Keratinocyte (primary cell): ENCODE data around the gene PLPP3. TPM values are rescaled to one million over a fixed set of nuclear protein-coding genes. Genes with fewer than 3 reads are reported as not detected.

Experiments
- DNase-seq: peaks from one replicate; pipeline ENCODE4 v3.0.0-alpha.2; 2011; ENCODE audit warnings: low read depth, missing footprints, low spot score
- FAIRE-seq: peaks from 2 replicates; lab custom pipeline; 2011; peaks lifted over from hg19 to GRCh38; lab: Jason Lieb, UNC
- H2AFZ ChIP-seq: 2 replicates; pipeline ENCODE4 v1.6.0; 2012; ENCODE audit warnings: low read length, control low read depth, inconsistent platforms; ENCODE audit not compliant: control insufficient read depth
- H3K27ac ChIP-seq: 2 replicates; pipeline ENCODE4 v1.5.1; 2011; ENCODE audit warnings: low read length; ENCODE audit not compliant: control insufficient read depth, insufficient read depth
- H3K27me3 ChIP-seq: 3 replicates; pipeline ENCODE4 v1.6.0; 2011; ENCODE audit warnings: low read length; ENCODE audit not compliant: control insufficient read depth, insufficient read depth; ENCODE audit errors: extremely low read depth
- H3K36me3 ChIP-seq, 2 experiments: 2 replicates in 1 of 2; 3 replicates in 1 of 2; pipeline ENCODE4 v1.5.1; 2011; ENCODE audit warnings: low read length in 2 of 2, mild to moderate bottlenecking in 1 of 2; ENCODE audit not compliant: control insufficient read depth in 2 of 2, insufficient read depth in 2 of 2; ENCODE audit errors: extremely low read depth in 1 of 2
- H3K4me1 ChIP-seq: 3 replicates; pipeline ENCODE4 v1.5.1; 2011; ENCODE audit warnings: low read length; ENCODE audit not compliant: control insufficient read depth, insufficient read depth; ENCODE audit errors: extremely low read depth
- H3K4me2 ChIP-seq: 3 replicates; pipeline ENCODE4 v1.6.0; 2011; ENCODE audit warnings: low read depth, low read length; ENCODE audit not compliant: control insufficient read depth, insufficient read depth; ENCODE audit errors: extremely low read depth
- H3K4me3 ChIP-seq, 3 experiments: fragments of 200-600 bp in 1 of 3; sonication (generic) in 1 of 3; 2 replicates in 2 of 3; 3 replicates in 1 of 3; pipeline ENCODE4 v1.5.1; 2011 to 2016; ENCODE audit warnings: low read length in 3 of 3, mild to moderate bottlenecking in 3 of 3, control low read depth in 2 of 3, inconsistent platforms in 1 of 3, low read depth in 1 of 3, mixed read lengths in 1 of 3, mixed run types in 1 of 3, moderate library complexity in 1 of 3; ENCODE audit not compliant: control insufficient read depth in 2 of 3, insufficient read depth in 2 of 3; ENCODE audit errors: extremely low read depth in 1 of 3
- H3K79me2 ChIP-seq: 2 replicates; pipeline ENCODE4 v1.6.0; 2012; ENCODE audit warnings: low read length; ENCODE audit not compliant: control insufficient read depth, insufficient read depth
- H3K9ac ChIP-seq: 3 replicates; pipeline ENCODE4 v1.6.0; 2011; ENCODE audit warnings: low read length; ENCODE audit not compliant: control insufficient read depth, insufficient read depth; ENCODE audit errors: extremely low read depth
- H3K9me1 ChIP-seq: 3 replicates; pipeline ENCODE4 v1.6.0; 2011; ENCODE audit warnings: low read length; ENCODE audit not compliant: control insufficient read depth, insufficient read depth; ENCODE audit errors: extremely low read depth
- H3K9me3 ChIP-seq: 2 replicates; pipeline ENCODE4 v1.5.1; 2012; ENCODE audit warnings: low read depth, low read length; ENCODE audit not compliant: control insufficient read depth
- H4K20me1 ChIP-seq: 3 replicates; pipeline ENCODE4 v1.6.0; 2011; ENCODE audit warnings: low read length; ENCODE audit not compliant: control insufficient read depth, insufficient read depth; ENCODE audit errors: extremely low read depth
- EZH2 ChIP-seq: IDR thresholded peaks from one replicate; pipeline ENCODE4 v1.6.1; 2012; ENCODE audit warnings: inconsistent platforms, mild to moderate bottlenecking, low read length, moderate library complexity
- dilution Hi-C: fragments of 300-500 bp; cut with MboI; formaldehyde crosslinking; loops from one replicate; pipeline ENCODE4 v1.7.0; 2020; ENCODE audit warnings: low sequenced_read_pairs; ENCODE audit not compliant: extremely low pct_ligation_motif_present
- polyA plus RNA-seq, 5 experiments: library from polyadenylated mRNA; depleted of rRNA in 3 of 5; stranded (reverse) in 3 of 5; stranded (forward) in 1 of 5; unstranded in 1 of 5; fragments of >200 nt; gene quantifications; 1 replicate in 1 of 5; 2 replicates in 3 of 5; 3 replicates in 1 of 5; pipeline versions ENCODE4 v1.2.1 to v1.2.3, GENCODE V29; 2011 to 2012; ENCODE audit warnings: missing spikeins in 2 of 5, low read depth in 1 of 5, low replicate concordance in 1 of 5
- TF ChIP-seq, protein P1 (sequence below), 3 experiments: IDR thresholded peaks in 1 of 3; conservative IDR thresholded peaks in 1 of 3; optimal IDR thresholded peaks in 1 of 3; 2 replicates in 2 of 3; 3 replicates in 1 of 3; pipeline versions ENCODE3 to v1.5.1; 2011; ENCODE audit warnings: low read length in 3 of 3, mild to moderate bottlenecking in 3 of 3, moderate library complexity in 2 of 3, control low read depth in 1 of 3, inconsistent platforms in 1 of 3; ENCODE audit not compliant: insufficient read depth in 2 of 3; ENCODE audit errors: extremely low read depth in 1 of 3

Gene PLPP3
- polyA plus RNA-seq, 1 donor (not counting 4 experiments of a cell fraction or from before 2014, with no cell fraction given) = 4.0 TPM

GRCh38 chr1:56452027-56453011 is 127.0 kb downstream of the PLPP3 start:
- DNase-seq (no peak), FAIRE-seq (no peak)
- Histone ChIP-seq H3K79me2 (no peaks in the 10 kb centered on the region), H2AFZ (no peak overlapping the region), H3K9me3 (no peaks in the 10 kb centered on the region), H3K27me3 (no peaks in the 10 kb centered on the region), H3K4me3 (no peak overlapping the region), H3K4me2 (no peak overlapping the region), H3K9me1 (no peaks in the 10 kb centered on the region), H4K20me1 (no peaks in the 10 kb centered on the region), H3K27ac (no peak overlapping the region), H3K4me1 (no peaks in the 10 kb centered on the region), H3K36me3 (no peaks in the 10 kb centered on the region), H3K9ac (no peak overlapping the region)
- dilution Hi-C loops = no loop called here
- TF ChIP-seq, protein P1, sequence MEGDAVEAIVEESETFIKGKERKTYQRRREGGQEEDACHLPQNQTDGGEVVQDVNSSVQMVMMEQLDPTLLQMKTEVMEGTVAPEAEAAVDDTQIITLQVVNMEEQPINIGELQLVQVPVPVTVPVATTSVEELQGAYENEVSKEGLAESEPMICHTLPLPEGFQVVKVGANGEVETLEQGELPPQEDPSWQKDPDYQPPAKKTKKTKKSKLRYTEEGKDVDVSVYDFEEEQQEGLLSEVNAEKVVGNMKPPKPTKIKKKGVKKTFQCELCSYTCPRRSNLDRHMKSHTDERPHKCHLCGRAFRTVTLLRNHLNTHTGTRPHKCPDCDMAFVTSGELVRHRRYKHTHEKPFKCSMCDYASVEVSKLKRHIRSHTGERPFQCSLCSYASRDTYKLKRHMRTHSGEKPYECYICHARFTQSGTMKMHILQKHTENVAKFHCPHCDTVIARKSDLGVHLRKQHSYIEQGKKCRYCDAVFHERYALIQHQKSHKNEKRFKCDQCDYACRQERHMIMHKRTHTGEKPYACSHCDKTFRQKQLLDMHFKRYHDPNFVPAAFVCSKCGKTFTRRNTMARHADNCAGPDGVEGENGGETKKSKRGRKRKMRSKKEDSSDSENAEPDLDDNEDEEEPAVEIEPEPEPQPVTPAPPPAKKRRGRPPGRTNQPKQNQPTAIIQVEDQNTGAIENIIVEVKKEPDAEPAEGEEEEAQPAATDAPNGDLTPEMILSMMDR (optimal IDR thresholded peaks at IDR 0.05 in 1 of 3, IDR thresholded peaks at IDR 0.05 in 1 of 3, conservative IDR thresholded peaks at IDR 0.05 in 1 of 3; ENCODE audit: extremely low read depth in 1 of 3, insufficient read depth in 2 of 3, low read length in 3 of 3) = no peak
- no peak for TF ChIP-seq EZH2

DNA sequence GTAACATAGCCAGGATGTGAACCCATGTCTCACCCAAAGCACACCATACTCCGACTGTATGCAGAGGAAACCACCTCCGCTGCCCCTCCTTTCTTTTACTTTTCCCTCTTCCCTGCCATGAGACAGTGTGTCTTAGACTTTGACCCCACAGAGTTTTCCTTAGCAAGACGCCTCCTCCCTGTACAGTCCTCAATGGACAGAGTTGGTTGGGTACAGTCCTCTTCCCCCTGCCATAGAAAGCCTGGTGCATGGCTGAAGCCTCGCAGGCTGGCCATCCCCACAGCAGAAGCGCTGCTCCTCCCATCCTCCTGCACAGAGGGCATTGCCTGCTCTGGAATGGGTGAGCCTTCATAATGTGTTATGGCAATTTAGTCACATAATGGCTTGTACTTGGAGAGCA is 127.9 kb downstream of the PLPP3 start:
- DNase-seq (no peak), FAIRE-seq (no peak)
- Histone ChIP-seq H3K9me1 (no peaks in the 10 kb centered on the region), H3K27me3 (peaks cover 6% of the 10 kb centered on the region), H3K9ac (no peak overlapping the region), H3K4me1 (no peaks in the 10 kb centered on the region), H3K79me2 (no peaks in the 10 kb centered on the region), H2AFZ (no peak overlapping the region), H4K20me1 (no peaks in the 10 kb centered on the region), H3K4me3 (no peak overlapping the region), H3K4me2 (no peak overlapping the region), H3K27ac (no peak overlapping the region), H3K9me3 (no peaks in the 10 kb centered on the region), H3K36me3 (no peaks in the 10 kb centered on the region)
- dilution Hi-C loops = no loop called here
- TF ChIP-seq, protein P1 (optimal IDR thresholded peaks at IDR 0.05 in 1 of 3, IDR thresholded peaks at IDR 0.05 in 1 of 3, conservative IDR thresholded peaks at IDR 0.05 in 1 of 3; ENCODE audit: extremely low read depth in 1 of 3, insufficient read depth in 2 of 3, low read length in 3 of 3) = no peak
- TF ChIP-seq EZH2 = no peak
